ENCODE data around the gene CNKSR3. TPM values are rescaled to one million over a fixed set of nuclear protein-coding genes. Genes with fewer than 3 reads are reported as not detected.
"Not testable (repeated sequence)": the region's sequence is repeated elsewhere in the genome, so short reads cannot be mapped to it uniquely, and the experiment has no call there.

CNKSR3 gene
- total RNA-seq, 1 donor from 2014 or later = 8.8 TPM

- H2AFZ ChIP-seq (replicated peaks) = no peak overlapping the region
- H3K27ac Mint-ChIP-seq = no peak overlapping the region
- no peaks in the 10 kb centered on the region for H3K79me2 ChIP-seq (ENCODE audit: low read depth)
- H3K4me3 ChIP-seq = peak overlapping the region; percentile 0
- H3K27me3 ChIP-seq = no peaks in the 10 kb centered on the region
- H3K9me3 Mint-ChIP-seq = no peaks in the 10 kb centered on the region
- H3K36me3 ChIP-seq = no peaks in the 10 kb centered on the region
- H4K20me1 ChIP-seq (ENCODE audit: low read depth) = no peaks in the 10 kb centered on the region
- peak; percentile 64 for DNase-seq (ENCODE audit: low spot score)
- peaks cover 5% of the 10 kb centered on the region for H3K27me3 Mint-ChIP-seq (ENCODE audit: insufficient read depth, low read depth)
- peaks cover 27% of the 10 kb centered on the region for H3K4me1 Mint-ChIP-seq
- H3K4me1 ChIP-seq = peaks cover 30% of the 10 kb centered on the region
- peaks cover 38% of the 10 kb centered on the region for H3F3A ChIP-seq (ENCODE audit: low read depth)
- H3K36me3 Mint-ChIP-seq = no peaks in the 10 kb centered on the region
- TF ChIP-seq EZH2 (IDR thresholded peaks at IDR 0.05) (no peak), CTCF (IDR thresholded peaks at IDR 0.05) (no peak), EZH2phosphoT487 (IDR thresholded peaks at IDR 0.05) (no peak)
- no peaks in the 10 kb centered on the region for H3K9me3 ChIP-seq (ENCODE audit: low read depth)
- no peak overlapping the region for H3K9ac ChIP-seq
- H3K4me2 ChIP-seq = peak overlapping the region; percentile 65
- no peak overlapping the region for H3K27ac ChIP-seq
- H3K4me3 Mint-ChIP-seq = no peak overlapping the region
These were observed 32.3 kb upstream of the CNKSR3 start for GRCh38 chr6:154542747-154543146.

- not testable (repeated sequence) for H3K9ac ChIP-seq; H3K27ac Mint-ChIP-seq; H3K27ac ChIP-seq; DNase-seq (ENCODE audit: low spot score); H2AFZ ChIP-seq (replicated peaks); H3K36me3 ChIP-seq; H3K4me3 ChIP-seq; H3K36me3 Mint-ChIP-seq; H3K79me2 ChIP-seq (ENCODE audit: low read depth); H3K9me3 ChIP-seq (ENCODE audit: low read depth); H4K20me1 ChIP-seq (ENCODE audit: low read depth); H3K27me3 Mint-ChIP-seq (ENCODE audit: insufficient read depth, low read depth); H3K27me3 ChIP-seq; H3K4me3 Mint-ChIP-seq; H3K9me3 Mint-ChIP-seq
- H3K4me1 ChIP-seq = peaks cover 39% of the 10 kb centered on the region
- peaks cover 36% of the 10 kb centered on the region for H3K4me1 Mint-ChIP-seq
- peaks cover 47% of the 10 kb centered on the region for H3F3A ChIP-seq (ENCODE audit: low read depth)
- peak overlapping the region; percentile 65 for H3K4me2 ChIP-seq
These were observed 31.4 kb upstream of the CNKSR3 start for GRCh38 chr6:154541837-154542236.

- H3K36me3 Mint-ChIP-seq = no peaks in the 10 kb centered on the region
- DNase-seq (ENCODE audit: low spot score) = no peak
- H3K4me1 ChIP-seq = peaks cover 52% of the 10 kb centered on the region
- H4K20me1 ChIP-seq (ENCODE audit: low read depth) = no peaks in the 10 kb centered on the region
- TF ChIP-seq CTCF (IDR thresholded peaks at IDR 0.05) = no peak
- no peak for TF ChIP-seq EZH2phosphoT487 (IDR thresholded peaks at IDR 0.05)
- no peak for TF ChIP-seq EZH2 (IDR thresholded peaks at IDR 0.05)
- no peak overlapping the region for H3K27ac Mint-ChIP-seq
- no peak overlapping the region for H3K4me3 Mint-ChIP-seq
- no peaks in the 10 kb centered on the region for H3K79me2 ChIP-seq (ENCODE audit: low read depth)
- no peaks in the 10 kb centered on the region for H3K9me3 Mint-ChIP-seq
- H3F3A ChIP-seq (ENCODE audit: low read depth) = peaks cover 47% of the 10 kb centered on the region
- no peak overlapping the region for H3K27ac ChIP-seq
- H3K9me3 ChIP-seq (ENCODE audit: low read depth) = no peaks in the 10 kb centered on the region
- H3K9ac ChIP-seq = no peak overlapping the region
- no peaks in the 10 kb centered on the region for H3K36me3 ChIP-seq
- no peaks in the 10 kb centered on the region for H3K27me3 ChIP-seq
- peaks cover 8% of the 10 kb centered on the region for H3K27me3 Mint-ChIP-seq (ENCODE audit: insufficient read depth, low read depth)
- no peak overlapping the region for H2AFZ ChIP-seq (replicated peaks)
- no peak overlapping the region for H3K4me2 ChIP-seq
- H3K4me1 Mint-ChIP-seq = peaks cover 38% of the 10 kb centered on the region
- no peak overlapping the region for H3K4me3 ChIP-seq
These were observed 29.2 kb upstream of the CNKSR3 start for GRCh38 chr6:154539593-154540269.

GRCh38 chr6:154538640-154539191 lies 28.2 kb upstream of the CNKSR3 start:
- H3K36me3 ChIP-seq = no peaks in the 10 kb centered on the region
- H4K20me1 ChIP-seq (ENCODE audit: low read depth) = no peaks in the 10 kb centered on the region
- Mint-ChIP-seq H3K4me1 (peaks cover 37% of the 10 kb centered on the region), H3K36me3 (no peaks in the 10 kb centered on the region), H3K27ac (peak overlapping the region; percentile 33), H3K4me3 (no peak overlapping the region), H3K27me3 (ENCODE audit: insufficient read depth, low read depth) (peaks cover 8% of the 10 kb centered on the region), H3K9me3 (no peaks in the 10 kb centered on the region)
- no peaks in the 10 kb centered on the region for H3K27me3 ChIP-seq
- H3K27ac ChIP-seq = no peak overlapping the region
- H3F3A ChIP-seq (ENCODE audit: low read depth) = peaks cover 40% of the 10 kb centered on the region
- TF ChIP-seq CTCF (IDR thresholded peaks at IDR 0.05) (no peak), EZH2phosphoT487 (IDR thresholded peaks at IDR 0.05) (no peak), EZH2 (IDR thresholded peaks at IDR 0.05) (no peak)
- H2AFZ ChIP-seq (replicated peaks) = peak overlapping the region; percentile 66
- no peak overlapping the region for H3K4me3 ChIP-seq
- no peak for DNase-seq (ENCODE audit: low spot score)
- no peak overlapping the region for H3K9ac ChIP-seq
- no peak overlapping the region for H3K4me2 ChIP-seq
- H3K9me3 ChIP-seq (ENCODE audit: low read depth) = no peaks in the 10 kb centered on the region
- peaks cover 52% of the 10 kb centered on the region for H3K4me1 ChIP-seq
- no peaks in the 10 kb centered on the region for H3K79me2 ChIP-seq (ENCODE audit: low read depth)
